Transverse colon (tissue), 4 donors: ENCODE measurements around the gene TMEM45A. TPM values are rescaled to one million over a fixed set of nuclear protein-coding genes. Genes with fewer than 3 reads are reported as not detected.
A peak's percentile ranks its signal among the peaks of the same experiment; 100 is the strongest.

ENCODE experiments used
- DNase-seq: peaks from one replicate; pipeline ENCODE4 v3.0.0-alpha.2; 2019
- H3K27ac ChIP-seq, 4 donors: fragments of 200-600 bp; sonication (generic); 2 replicates each; pipeline ENCODE4 v1.5.1; 2016 to 2018; ENCODE audit warnings: inconsistent platforms in 4 of 4
- H3K27me3 ChIP-seq: fragments of 200-600 bp; sonication (generic); 2 replicates; pipeline ENCODE4 v1.5.1; 2017; ENCODE audit warnings: inconsistent platforms
- H3K36me3 ChIP-seq, 4 donors: fragments of 200-600 bp; sonication (generic); 2 replicates each; pipeline ENCODE4 v1.5.1; 2017 to 2019; ENCODE audit warnings: inconsistent platforms in 4 of 4
- H3K4me1 ChIP-seq, 4 donors: fragments of 200-600 bp; sonication (generic); 2 replicates each; pipeline ENCODE4 v1.5.1; 2017 to 2020; ENCODE audit warnings: inconsistent platforms in 4 of 4
- H3K4me3 ChIP-seq, 4 donors: fragments of 200-600 bp; sonication (generic); 1 replicate in 1 of 4; 2 replicates in 3 of 4; pipeline versions ENCODE4 v1.5.1 to v1.6.1; 2017 to 2019; ENCODE audit warnings: inconsistent platforms in 4 of 4
- H3K9me3 ChIP-seq, 2 donors: fragments of 200-600 bp; sonication (generic); 2 replicates each; pipeline ENCODE4 v1.5.1; 2017 to 2019; ENCODE audit warnings: inconsistent platforms in 2 of 2
- EP300 ChIP-seq: sonication (generic); formaldehyde crosslinking; IDR thresholded peaks from one replicate; pipeline ENCODE4 v1.6.1; 2017; ENCODE audit warnings: antibody characterized with exemption, low read depth
- POLR2A ChIP-seq: fragments of 450-650 bp; IDR thresholded peaks from one replicate; pipeline ENCODE4 v1.6.1; 2016; ENCODE audit warnings: antibody characterized with exemption, mild to moderate bottlenecking, moderate library complexity
- POLR2AphosphoS5 ChIP-seq, 3 donors: sonication (generic); formaldehyde crosslinking; IDR thresholded peaks; one replicate each; pipeline ENCODE4 v1.6.1; 2016; ENCODE audit warnings: antibody characterized with exemption in 3 of 3
- WGBS, 2 donors: methylation state at CpG; one replicate each; pipeline ENCODE4 v1.1.5; 2018; ENCODE audit warnings: low coverage in 1 of 2; 5-methylcytosine and 5-hydroxymethylcytosine counted together
- in situ Hi-C, 4 donors: fragments of 200-750 bp; cut with MboI; loops; one replicate each; pipeline versions ENCODE4 v1.15.0 to v1.15.1; 2017; ENCODE audit warnings: low sequenced_read_pairs in 3 of 4, low pct_ligation_motif_present in 1 of 4, low pct_unique_long_range_greater_than_20kb in 1 of 4
- intact Hi-C: fragments of 100-400 bp; cut with DNase I; formaldehyde crosslinking; loops from one replicate; pipeline ENCODE4 v1.15.1; 2023; ENCODE audit warnings: low total_unique reads
- total RNA-seq, 4 donors: library from RNA; depleted of rRNA; stranded (reverse); fragments of >200 nt; gene quantifications; one replicate each; pipeline ENCODE4 v1.1.0, GENCODE V29; 2016
- TF ChIP-seq, protein P1 (sequence below), 5 experiments: fragments of 200-600 bp in 3 of 5; fragments of 450-650 bp in 2 of 5; sonication (generic) in 3 of 5; IDR thresholded peaks; 1 replicate in 2 of 5; 2 replicates in 3 of 5; pipeline ENCODE4 v1.5.1; 2016 to 2017; ENCODE audit warnings: antibody characterized with exemption in 5 of 5, inconsistent platforms in 3 of 5, mild to moderate bottlenecking in 2 of 5, moderate library complexity in 1 of 5

TMEM45A gene
- total RNA-seq, 4 donors from 2014 or later: 0.60 to 4.1 (median 1.5) TPM

DNA sequence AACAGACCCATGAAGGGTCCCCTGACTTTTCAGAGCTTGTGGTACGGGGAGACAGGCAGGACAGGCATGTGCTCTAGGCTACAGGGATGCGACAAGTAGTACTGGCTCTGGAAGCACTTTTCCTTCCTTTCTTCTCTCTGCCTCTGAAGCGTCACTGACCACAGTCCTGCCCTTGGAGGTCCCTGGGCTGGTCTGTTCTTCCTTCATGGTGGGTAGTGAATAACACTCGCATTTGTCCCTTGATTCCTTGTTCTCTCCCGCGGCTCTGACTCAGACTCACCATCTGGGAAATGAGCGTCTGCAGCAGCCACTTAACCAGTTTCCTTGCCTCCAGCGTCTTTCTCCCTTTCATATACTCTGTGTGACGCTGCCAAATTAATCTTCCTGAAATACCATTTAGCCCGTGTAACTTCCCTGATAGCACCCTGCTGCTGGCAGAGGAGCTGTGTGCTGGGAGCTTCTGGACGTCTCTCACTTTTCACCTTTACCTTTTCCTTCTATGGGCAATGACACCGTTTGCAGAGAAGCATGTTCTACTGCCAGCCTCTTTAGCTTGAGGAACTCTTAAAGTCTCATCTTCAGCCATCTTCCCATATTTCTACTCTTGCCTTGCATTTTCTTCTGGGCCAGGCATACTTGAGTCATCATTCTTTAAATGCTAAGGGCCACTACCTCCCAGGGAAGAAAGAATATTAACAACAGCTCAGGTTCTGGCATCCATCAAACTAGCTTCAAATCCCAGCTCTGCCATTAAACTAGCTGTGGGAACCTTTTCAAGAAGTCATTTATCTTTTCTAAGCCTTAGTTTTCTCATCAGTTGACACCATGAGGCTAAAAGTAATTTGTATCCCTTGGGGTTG lies 33.6 kb downstream of the TMEM45A start:
- Histone ChIP-seq H3K36me3 (no peaks in the 10 kb centered on the region), H3K27ac (peak overlapping the region; percentile 21 to 62 (median 38)), H3K9me3 (no peaks in the 10 kb centered on the region), H3K4me1 (peaks cover 0 to 6% (median 0%) of the 10 kb centered on the region in 4 donors), H3K27me3 (no peaks in the 10 kb centered on the region), H3K4me3 (no peak overlapping the region)
- TF ChIP-seq POLR2A: no peak
- no peak for TF ChIP-seq EP300
- no peak for TF ChIP-seq POLR2AphosphoS5 (IDR thresholded peaks at IDR 0.05)
- TF ChIP-seq, protein P1, sequence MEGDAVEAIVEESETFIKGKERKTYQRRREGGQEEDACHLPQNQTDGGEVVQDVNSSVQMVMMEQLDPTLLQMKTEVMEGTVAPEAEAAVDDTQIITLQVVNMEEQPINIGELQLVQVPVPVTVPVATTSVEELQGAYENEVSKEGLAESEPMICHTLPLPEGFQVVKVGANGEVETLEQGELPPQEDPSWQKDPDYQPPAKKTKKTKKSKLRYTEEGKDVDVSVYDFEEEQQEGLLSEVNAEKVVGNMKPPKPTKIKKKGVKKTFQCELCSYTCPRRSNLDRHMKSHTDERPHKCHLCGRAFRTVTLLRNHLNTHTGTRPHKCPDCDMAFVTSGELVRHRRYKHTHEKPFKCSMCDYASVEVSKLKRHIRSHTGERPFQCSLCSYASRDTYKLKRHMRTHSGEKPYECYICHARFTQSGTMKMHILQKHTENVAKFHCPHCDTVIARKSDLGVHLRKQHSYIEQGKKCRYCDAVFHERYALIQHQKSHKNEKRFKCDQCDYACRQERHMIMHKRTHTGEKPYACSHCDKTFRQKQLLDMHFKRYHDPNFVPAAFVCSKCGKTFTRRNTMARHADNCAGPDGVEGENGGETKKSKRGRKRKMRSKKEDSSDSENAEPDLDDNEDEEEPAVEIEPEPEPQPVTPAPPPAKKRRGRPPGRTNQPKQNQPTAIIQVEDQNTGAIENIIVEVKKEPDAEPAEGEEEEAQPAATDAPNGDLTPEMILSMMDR (IDR thresholded peaks at IDR 0.05): no peak
- intact Hi-C loops (no loop called here), in situ Hi-C loops (no loop called here)
- 70 to 76% methylated on average over 10 to 12 of the region's 12 CpGs for WGBS, 2 donors
- no peak for DNase-seq

DNA sequence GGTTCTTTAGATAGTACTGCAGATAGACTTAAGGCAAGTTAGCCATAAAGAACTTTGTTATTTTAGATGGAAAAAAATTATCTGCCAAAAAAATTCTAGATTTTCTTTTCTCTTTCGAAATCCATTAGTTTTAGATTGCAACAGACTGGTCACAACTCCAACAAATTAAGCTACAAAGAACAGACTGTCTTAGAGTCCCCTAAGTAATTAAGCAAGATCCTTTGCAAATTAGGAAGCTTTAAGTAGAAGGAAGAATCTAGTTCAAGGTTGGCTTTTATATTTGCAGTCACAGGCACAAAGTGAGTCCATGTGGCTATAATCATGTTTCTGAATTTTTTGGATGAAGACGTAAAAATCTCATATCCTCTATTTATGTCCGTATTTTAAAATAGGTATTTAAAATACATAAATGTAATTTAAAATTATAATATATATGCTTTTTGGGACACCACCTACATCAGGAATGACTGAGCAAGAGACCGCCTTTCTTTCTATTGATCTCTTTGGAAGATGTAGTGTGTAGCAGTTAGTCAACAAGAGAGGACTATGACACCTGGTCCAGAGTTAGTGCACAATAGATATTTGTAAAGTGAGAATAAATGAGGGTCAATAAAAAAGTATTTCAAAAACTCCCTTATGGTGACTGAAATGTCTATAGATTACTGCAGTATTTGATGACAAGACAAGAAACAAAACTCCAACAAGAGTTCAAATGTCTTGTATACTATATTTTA lies 34.4 kb downstream of the TMEM45A start:
- in situ Hi-C loops (no loop called here), intact Hi-C loops (no loop called here)
- Histone ChIP-seq H3K36me3 (no peaks in the 10 kb centered on the region), H3K4me1 (peaks cover 0 to 6% (median 0%) of the 10 kb centered on the region in 4 donors), H3K9me3 (no peaks in the 10 kb centered on the region), H3K27me3 (no peaks in the 10 kb centered on the region), H3K27ac (peak overlapping the region; percentile 3 to 62 (median 38)), H3K4me3 (no peak overlapping the region)
- 87 to 96% methylated on average over 4 of the region's 4 CpGs for WGBS, 2 donors
- TF ChIP-seq POLR2A (no peak), POLR2AphosphoS5 (IDR thresholded peaks at IDR 0.05) (no peak), EP300 (no peak)
- TF ChIP-seq, protein P1 (IDR thresholded peaks at IDR 0.05): no peak
- no peak for DNase-seq

DNA sequence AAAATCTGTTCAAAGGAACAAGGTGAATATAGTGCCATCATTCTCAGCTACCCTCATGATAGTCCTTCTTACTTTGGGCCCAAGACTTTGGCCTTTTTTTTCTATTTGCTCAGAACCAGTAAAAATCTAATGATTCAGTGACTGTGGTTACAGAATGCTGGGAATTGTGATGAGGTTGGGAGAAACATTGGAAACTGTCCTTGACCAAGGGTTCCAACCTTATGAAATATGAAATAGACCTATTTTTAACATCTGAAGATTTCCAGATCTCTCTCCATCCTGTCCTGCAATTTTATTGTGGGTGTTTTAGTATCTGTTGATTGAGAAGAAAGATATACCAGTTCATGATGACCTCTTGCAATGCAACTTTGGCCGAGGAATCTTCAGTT lies 34.9 kb downstream of the TMEM45A start:
- no peaks in the 10 kb centered on the region for H3K36me3 ChIP-seq
- no peaks in the 10 kb centered on the region for H3K27me3 ChIP-seq
- H3K9me3 ChIP-seq: no peaks in the 10 kb centered on the region
- TF ChIP-seq POLR2A: no peak
- no peak for TF ChIP-seq POLR2AphosphoS5 (IDR thresholded peaks at IDR 0.05)
- TF ChIP-seq EP300: no peak
- TF ChIP-seq, protein P1 (IDR thresholded peaks at IDR 0.05): no peak
- WGBS, 2 donors: 85 to 91% methylated on average over 1 of the region's 1 CpG
- in situ Hi-C loops (no loop called here), intact Hi-C loops (no loop called here)
- peaks cover 0 to 6% (median 0%) of the 10 kb centered on the region in 4 donors for H3K4me1 ChIP-seq
- no peak for DNase-seq
- no peak overlapping the region for H3K4me3 ChIP-seq
- no peak overlapping the region for H3K27ac ChIP-seq

DNA sequence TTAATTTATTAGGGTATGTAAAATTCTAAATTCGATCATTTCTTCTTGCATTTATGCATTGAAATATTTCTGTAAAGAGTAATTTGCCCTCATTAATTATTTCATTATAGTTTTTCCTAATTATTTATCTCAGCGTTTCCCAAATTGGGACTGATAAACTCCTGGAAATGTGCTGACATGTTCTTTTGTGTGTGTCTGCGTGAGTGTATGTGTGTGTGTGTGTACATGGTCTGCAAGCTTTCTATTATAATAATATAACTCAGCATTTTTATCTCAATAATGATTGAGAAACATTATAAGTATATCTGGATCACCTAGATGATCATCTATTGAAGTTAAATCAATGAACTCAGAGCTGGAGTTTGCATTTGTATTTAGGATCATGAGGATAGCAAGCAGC lies 38.7 kb downstream of the TMEM45A start:
- Histone ChIP-seq H3K4me3 (no peak overlapping the region), H3K27me3 (no peaks in the 10 kb centered on the region), H3K4me1 (peaks cover 0 to 3% (median 0%) of the 10 kb centered on the region in 4 donors), H3K9me3 (no peaks in the 10 kb centered on the region), H3K36me3 (no peaks in the 10 kb centered on the region), H3K27ac (no peak overlapping the region)
- TF ChIP-seq, protein P1 (IDR thresholded peaks at IDR 0.05): no peak
- TF ChIP-seq EP300 (no peak), POLR2A (no peak), POLR2AphosphoS5 (IDR thresholded peaks at IDR 0.05) (no peak)
- intact Hi-C loops: no loop called here
- DNase-seq: no peak
- in situ Hi-C loops: no loop called here
- WGBS, 2 donors: 90 to 91% methylated on average over 3 of the region's 3 CpGs
